Measurements from ENCODE around the gene TEX11.

- TF ChIP-seq CTCF (conservative IDR thresholded peaks at IDR 0.05 in 1 of 2, IDR thresholded peaks at IDR 0.05 in 1 of 2; ENCODE audit: low read depth in 1 of 2, low read length in 2 of 2) (no peak), EZH2 (IDR thresholded peaks at IDR 0.05; ENCODE audit: low read length, missing control alignments) (no peak)
Measured at GRCh38 chrX:70482300-70482699, 426.2 kb downstream of the TEX11 start.
